Prostate gland (tissue), 2 donors: Measurements from ENCODE around the gene HOXD4.

Source experiments
- POLR2A ChIP-seq: fragments of 450-650 bp; IDR thresholded peaks from one replicate; pipeline ENCODE4 v1.6.1; 2016; ENCODE audit warnings: antibody characterized with exemption, mild to moderate bottlenecking
- TF ChIP-seq, protein P1 (sequence below), 4 experiments: fragments of 200-600 bp in 2 of 4; fragments of 450-650 bp in 2 of 4; sonication (generic) in 2 of 4; IDR thresholded peaks; 1 replicate in 3 of 4; 2 replicates in 1 of 4; pipeline ENCODE4 v1.5.1; 2016 to 2019; ENCODE audit warnings: antibody characterized with exemption in 4 of 4, mild to moderate bottlenecking in 2 of 4, moderate library complexity in 2 of 4

DNA sequence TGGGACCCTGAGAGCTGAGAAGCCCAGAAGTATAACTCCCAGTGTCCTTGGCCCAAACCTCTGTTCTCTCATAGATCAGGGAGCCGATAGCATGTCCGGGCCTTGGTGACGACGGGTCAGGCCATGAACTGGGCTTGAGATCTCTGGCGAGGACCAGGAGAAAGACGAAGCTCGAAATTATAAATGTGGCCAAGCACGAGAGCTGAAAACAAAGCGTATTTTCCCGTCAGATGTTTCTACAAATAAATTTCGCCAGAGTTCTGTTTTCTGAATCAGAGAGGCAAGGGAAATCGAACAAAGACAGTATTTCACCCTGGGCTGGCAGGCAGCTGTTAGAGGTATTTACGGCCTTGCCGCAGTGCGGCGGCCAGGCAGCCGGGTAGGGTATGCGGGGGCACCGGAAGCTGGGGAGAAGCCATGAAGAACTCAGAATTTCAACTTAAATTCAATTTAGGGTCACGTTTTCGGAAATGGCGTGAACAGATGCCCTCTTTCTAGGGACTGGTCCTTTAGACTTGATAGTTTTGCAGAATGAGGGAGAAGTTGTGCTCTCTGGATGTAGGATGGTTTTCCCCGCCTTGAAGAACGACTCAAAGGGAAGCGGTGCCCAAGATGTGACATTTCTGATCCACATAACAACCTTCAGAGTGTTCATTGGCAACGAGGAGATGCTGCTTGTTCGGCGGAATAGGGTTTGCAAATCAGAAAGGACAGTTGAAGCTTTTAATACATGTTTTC lies 12.3 kb upstream of the HOXD4 start:
- TF ChIP-seq POLR2A: no peak
- TF ChIP-seq, protein P1, sequence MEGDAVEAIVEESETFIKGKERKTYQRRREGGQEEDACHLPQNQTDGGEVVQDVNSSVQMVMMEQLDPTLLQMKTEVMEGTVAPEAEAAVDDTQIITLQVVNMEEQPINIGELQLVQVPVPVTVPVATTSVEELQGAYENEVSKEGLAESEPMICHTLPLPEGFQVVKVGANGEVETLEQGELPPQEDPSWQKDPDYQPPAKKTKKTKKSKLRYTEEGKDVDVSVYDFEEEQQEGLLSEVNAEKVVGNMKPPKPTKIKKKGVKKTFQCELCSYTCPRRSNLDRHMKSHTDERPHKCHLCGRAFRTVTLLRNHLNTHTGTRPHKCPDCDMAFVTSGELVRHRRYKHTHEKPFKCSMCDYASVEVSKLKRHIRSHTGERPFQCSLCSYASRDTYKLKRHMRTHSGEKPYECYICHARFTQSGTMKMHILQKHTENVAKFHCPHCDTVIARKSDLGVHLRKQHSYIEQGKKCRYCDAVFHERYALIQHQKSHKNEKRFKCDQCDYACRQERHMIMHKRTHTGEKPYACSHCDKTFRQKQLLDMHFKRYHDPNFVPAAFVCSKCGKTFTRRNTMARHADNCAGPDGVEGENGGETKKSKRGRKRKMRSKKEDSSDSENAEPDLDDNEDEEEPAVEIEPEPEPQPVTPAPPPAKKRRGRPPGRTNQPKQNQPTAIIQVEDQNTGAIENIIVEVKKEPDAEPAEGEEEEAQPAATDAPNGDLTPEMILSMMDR (IDR thresholded peaks at IDR 0.05): no peak
